Endothelial cell of umbilical vein (primary cell): Measurements from ENCODE around the gene DGKB. TPM values are rescaled to one million over a fixed set of nuclear protein-coding genes. Genes with fewer than 3 reads are reported as not detected.

Source experiments
- BruUV-seq: library from RNA; stranded (reverse); fragments of 400-500 nt; replicated peaks from 2 replicates; lab custom pipeline; 2021; lab: Mats Ljungman, UMichigan
- CTCF ChIA-PET: fragments of 300-600, 350-600 bp; sonication (Branson Sonifier 250); formaldehyde crosslinking; loops from one replicate; lab custom pipeline; 2021; ENCODE audit warnings: antibody characterized with exemption, inconsistent platforms; lab: Charles Lee
- POLR2A ChIA-PET: fragments of 300-600, 350-600 bp; sonication (Branson Sonifier 250); formaldehyde crosslinking; loops from one replicate; lab custom pipeline; 2021; ENCODE audit warnings: antibody characterized with exemption, inconsistent platforms; lab: Charles Lee
- DNase-seq: peaks from one replicate; pipeline ENCODE4 v3.0.0-alpha.2; 2011; ENCODE audit warnings: low read depth, low spot score
- FAIRE-seq: peaks from 2 replicates; lab custom pipeline; 2011; peaks lifted over from hg19 to GRCh38; lab: Jason Lieb, UNC
- H2AFZ ChIP-seq: 2 replicates; pipeline ENCODE4 v1.6.0; 2012; ENCODE audit warnings: low read depth, low read length, control low read depth, inconsistent platforms
- H3K27ac ChIP-seq: 2 replicates; pipeline ENCODE4 v1.5.1; 2011; ENCODE audit warnings: low read depth, mild to moderate bottlenecking, control low read depth, low read length, moderate library complexity; ENCODE audit not compliant: insufficient read depth
- H3K27me3 ChIP-seq, 2 experiments: 2 replicates each; pipeline versions ENCODE4 v1.6.0 to v1.6.1; 2011; ENCODE audit warnings: low read length in 2 of 2, mixed read lengths in 1 of 2; ENCODE audit not compliant: control insufficient read depth in 2 of 2, insufficient read depth in 2 of 2
- H3K36me3 ChIP-seq, 2 experiments: 2 replicates in 1 of 2; 3 replicates in 1 of 2; pipeline ENCODE4 v1.5.1; 2011; ENCODE audit warnings: low read length in 2 of 2, mild to moderate bottlenecking in 1 of 2, moderate library complexity in 1 of 2; ENCODE audit not compliant: control insufficient read depth in 2 of 2, insufficient read depth in 2 of 2; ENCODE audit errors: extremely low read depth in 1 of 2
- H3K4me1 ChIP-seq: 3 replicates; pipeline ENCODE4 v1.5.1; 2011; ENCODE audit warnings: mild to moderate bottlenecking, low read length; ENCODE audit not compliant: control insufficient read depth, insufficient read depth; ENCODE audit errors: extremely low read depth
- H3K4me2 ChIP-seq: 2 replicates; pipeline ENCODE4 v1.6.1; 2011; ENCODE audit warnings: low read length, control low read depth, mixed read lengths; ENCODE audit not compliant: insufficient read depth
- H3K4me3 ChIP-seq, 3 experiments: fragments of 200-600 bp in 1 of 3; sonication (generic), shearing (Covaris generic) in 1 of 3; replicated peaks in 1 of 3; 2 replicates each; pipeline ENCODE4 v1.5.1; 2011 to 2016; ENCODE audit warnings: control low read depth in 3 of 3, low read length in 3 of 3, mild to moderate bottlenecking in 2 of 3, inconsistent platforms in 1 of 3, low read depth in 1 of 3, moderate library complexity in 1 of 3; ENCODE audit not compliant: insufficient read depth in 1 of 3
- H3K79me2 ChIP-seq: 2 replicates; pipeline ENCODE4 v1.6.0; 2012; ENCODE audit warnings: low read length, inconsistent platforms; ENCODE audit not compliant: control insufficient read depth, insufficient read depth
- H3K9ac ChIP-seq: replicated peaks from 2 replicates; pipeline ENCODE3; 2011; ENCODE audit warnings: low read length, control low read depth; ENCODE audit not compliant: insufficient read depth; ENCODE audit errors: extremely low read depth
- H3K9me1 ChIP-seq: replicated peaks from 3 replicates; pipeline ENCODE4 v1.6.0; 2011; ENCODE audit warnings: mild to moderate bottlenecking, low read length; ENCODE audit not compliant: control insufficient read depth, insufficient read depth; ENCODE audit errors: extremely low read depth
- H3K9me3 ChIP-seq: replicated peaks from 2 replicates; pipeline ENCODE4 v1.5.1; 2012; ENCODE audit warnings: low read length, inconsistent platforms; ENCODE audit not compliant: control insufficient read depth, insufficient read depth
- H4K20me1 ChIP-seq: replicated peaks from 2 replicates; pipeline ENCODE3; 2011; ENCODE audit warnings: mild to moderate bottlenecking, low read length; ENCODE audit not compliant: control insufficient read depth, insufficient read depth; ENCODE audit errors: extremely low read depth
- CTCF ChIP-seq, 2 donors: IDR thresholded peaks; 1 replicate in 1 of 2; 2 replicates in 1 of 2; pipeline ENCODE4 v1.5.1; 2011; ENCODE audit warnings: low read length in 2 of 2, mild to moderate bottlenecking in 2 of 2, moderate library complexity in 2 of 2, control low read depth in 1 of 2, inconsistent platforms in 1 of 2, low read depth in 1 of 2; ENCODE audit not compliant: insufficient read depth in 1 of 2; ENCODE audit errors: extremely low read depth in 1 of 2
- EZH2 ChIP-seq: IDR thresholded peaks from 2 replicates; pipeline ENCODE4 v1.6.1; 2012; ENCODE audit warnings: borderline replicate concordance, low read depth, mild to moderate bottlenecking, moderate library complexity, low read length, inconsistent platforms; ENCODE audit not compliant: severe bottlenecking
- FOS ChIP-seq: IDR thresholded peaks from 2 replicates; pipeline ENCODE4 v1.6.1; 2011; ENCODE audit warnings: mild to moderate bottlenecking, low read length, moderate library complexity, borderline replicate concordance; ENCODE audit not compliant: insufficient read depth
- GATA2 ChIP-seq: IDR thresholded peaks from 2 replicates; pipeline ENCODE4 v1.7.0; 2011; ENCODE audit warnings: low read depth, mild to moderate bottlenecking, moderate library complexity, mixed read lengths, low read length; ENCODE audit not compliant: insufficient read length, insufficient read depth
- JUN ChIP-seq: IDR thresholded peaks from 2 replicates; pipeline ENCODE4 v1.6.1; 2011; ENCODE audit warnings: borderline replicate concordance, low read depth; ENCODE audit not compliant: insufficient read length, insufficient read depth
- MAX ChIP-seq: IDR thresholded peaks from 2 replicates; pipeline ENCODE4 v1.6.1; 2011; ENCODE audit not compliant: insufficient read depth, insufficient read length
- MYC ChIP-seq: IDR thresholded peaks from one replicate; pipeline ENCODE4 v1.6.1; 2011; ENCODE audit warnings: mild to moderate bottlenecking, low read depth, low read length
- POLR2A ChIP-seq: IDR thresholded peaks from 2 replicates; pipeline ENCODE4 v1.6.1; 2012; ENCODE audit warnings: low read depth, mild to moderate bottlenecking, control low read depth, low read length
- POLR2AphosphoS5 ChIP-seq: IDR thresholded peaks from 2 replicates; pipeline ENCODE4 v1.6.1; 2012; ENCODE audit warnings: low read depth, mild to moderate bottlenecking, control low read depth, low read length, moderate library complexity; ENCODE audit not compliant: insufficient read depth
- dilution Hi-C: fragments of 300-500 bp; cut with MboI; formaldehyde crosslinking; loops from one replicate; pipeline ENCODE4 v1.15.0; 2019; ENCODE audit warnings: low sequenced_read_pairs; ENCODE audit not compliant: extremely low pct_ligation_motif_present
- intact Hi-C: fragments of 100-400 bp; cut with micrococcal nuclease; formaldehyde crosslinking; loops from one replicate; pipeline ENCODE4 v1.10.0; 2022
- polyA plus RNA-seq, 4 experiments: library from polyadenylated mRNA; depleted of rRNA in 3 of 4; stranded (reverse) in 3 of 4; unstranded in 1 of 4; fragments of >200 nt; gene quantifications; 2 replicates each; pipeline versions ENCODE4 v1.2.1 to v1.2.3, GENCODE V29; 2011 to 2012; ENCODE audit warnings: missing spikeins in 1 of 4
- total RNA-seq: library from RNA; stranded (reverse); gene quantifications from 2 replicates; pipeline ENCODE4 v1.2.3, GENCODE V29; 2021

DGKB gene
- total and polyA plus RNA-seq, 2 donors (not counting 3 experiments of a cell fraction or from before 2014, with no cell fraction given): not detected

DNA sequence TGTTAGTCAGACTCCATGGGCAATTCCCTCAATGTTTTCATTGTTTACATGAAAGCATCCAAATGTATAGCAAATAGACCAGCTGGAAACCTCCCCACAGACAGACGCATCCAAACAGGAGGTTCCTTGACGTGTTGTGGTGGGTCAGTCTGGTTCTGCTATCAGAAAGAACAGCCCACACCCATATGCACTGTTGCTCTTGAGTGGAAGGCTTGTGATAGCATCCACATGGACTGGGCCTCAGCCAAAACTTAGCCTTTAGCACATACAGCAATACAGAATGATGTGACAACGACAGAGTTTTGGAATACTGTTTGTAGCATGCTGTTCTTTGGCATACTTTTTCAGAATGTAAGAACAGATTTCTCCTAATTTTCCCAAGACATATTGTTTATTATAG, 613.9 kb downstream of the DGKB start:
- no TSS peak for BruUV-seq
- no peak overlapping the region for H2AFZ ChIP-seq
- intact Hi-C loops: no loop called here
- no peak overlapping the region for H3K4me2 ChIP-seq
- no peak for TF ChIP-seq CTCF (IDR thresholded peaks at IDR 0.05; ENCODE audit: extremely low read depth in 1 of 2, insufficient read depth in 1 of 2, low read depth in 1 of 2, low read length in 2 of 2)
- TF ChIP-seq GATA2: no peak
- TF ChIP-seq EZH2: no peak
- TF ChIP-seq MAX: no peak
- TF ChIP-seq POLR2AphosphoS5: no peak
- TF ChIP-seq FOS: no peak
- TF ChIP-seq MYC: no peak
- TF ChIP-seq JUN: no peak
- no peak for TF ChIP-seq POLR2A
- no peaks in the 10 kb centered on the region for H3K27me3 ChIP-seq
- H3K4me1 ChIP-seq: no peaks in the 10 kb centered on the region
- no peak for FAIRE-seq
- no peak overlapping the region for H3K4me3 ChIP-seq
- H3K9me1 ChIP-seq: no peaks in the 10 kb centered on the region
- CTCF ChIA-PET: no interaction called here
- no peak overlapping the region for H3K27ac ChIP-seq
- no peak overlapping the region for H3K9ac ChIP-seq
- no peak for DNase-seq
- no peaks in the 10 kb centered on the region for H3K9me3 ChIP-seq
- dilution Hi-C loops: no loop called here
- no peaks in the 10 kb centered on the region for H3K79me2 ChIP-seq
- POLR2A ChIA-PET: no interaction called here
- no peaks in the 10 kb centered on the region for H3K36me3 ChIP-seq
- H4K20me1 ChIP-seq: no peaks in the 10 kb centered on the region
